Endothelial cell of umbilical vein (primary cell): ENCODE measurements around the gene SHISA9. TPM values are rescaled to one million over a fixed set of nuclear protein-coding genes. Genes with fewer than 3 reads are reported as not detected.

ENCODE experiments used
- BruUV-seq: library from RNA; stranded (reverse); fragments of 400-500 nt; replicated peaks from 2 replicates; lab custom pipeline; 2021; lab: Mats Ljungman, UMichigan
- CTCF ChIA-PET: fragments of 300-600, 350-600 bp; sonication (Branson Sonifier 250); formaldehyde crosslinking; loops from one replicate; lab custom pipeline; 2021; ENCODE audit warnings: antibody characterized with exemption, inconsistent platforms; lab: Charles Lee
- POLR2A ChIA-PET: fragments of 300-600, 350-600 bp; sonication (Branson Sonifier 250); formaldehyde crosslinking; loops from one replicate; lab custom pipeline; 2021; ENCODE audit warnings: antibody characterized with exemption, inconsistent platforms; lab: Charles Lee
- DNase-seq: peaks from one replicate; pipeline ENCODE4 v3.0.0-alpha.2; 2011; ENCODE audit warnings: low read depth, low spot score
- FAIRE-seq: peaks from 2 replicates; lab custom pipeline; 2011; peaks lifted over from hg19 to GRCh38; lab: Jason Lieb, UNC
- H2AFZ ChIP-seq: 2 replicates; pipeline ENCODE4 v1.6.0; 2012; ENCODE audit warnings: low read depth, low read length, control low read depth, inconsistent platforms
- H3K27ac ChIP-seq: 2 replicates; pipeline ENCODE4 v1.5.1; 2011; ENCODE audit warnings: low read depth, mild to moderate bottlenecking, control low read depth, low read length, moderate library complexity; ENCODE audit not compliant: insufficient read depth
- H3K27me3 ChIP-seq, 2 experiments: 2 replicates each; pipeline versions ENCODE4 v1.6.0 to v1.6.1; 2011; ENCODE audit warnings: low read length in 2 of 2, mixed read lengths in 1 of 2; ENCODE audit not compliant: control insufficient read depth in 2 of 2, insufficient read depth in 2 of 2
- H3K36me3 ChIP-seq, 2 experiments: 2 replicates in 1 of 2; 3 replicates in 1 of 2; pipeline ENCODE4 v1.5.1; 2011; ENCODE audit warnings: low read length in 2 of 2, mild to moderate bottlenecking in 1 of 2, moderate library complexity in 1 of 2; ENCODE audit not compliant: control insufficient read depth in 2 of 2, insufficient read depth in 2 of 2; ENCODE audit errors: extremely low read depth in 1 of 2
- H3K4me1 ChIP-seq: 3 replicates; pipeline ENCODE4 v1.5.1; 2011; ENCODE audit warnings: mild to moderate bottlenecking, low read length; ENCODE audit not compliant: control insufficient read depth, insufficient read depth; ENCODE audit errors: extremely low read depth
- H3K4me2 ChIP-seq: 2 replicates; pipeline ENCODE4 v1.6.1; 2011; ENCODE audit warnings: low read length, control low read depth, mixed read lengths; ENCODE audit not compliant: insufficient read depth
- H3K4me3 ChIP-seq, 3 experiments: fragments of 200-600 bp in 1 of 3; sonication (generic), shearing (Covaris generic) in 1 of 3; replicated peaks in 1 of 3; 2 replicates each; pipeline ENCODE4 v1.5.1; 2011 to 2016; ENCODE audit warnings: control low read depth in 3 of 3, low read length in 3 of 3, mild to moderate bottlenecking in 2 of 3, inconsistent platforms in 1 of 3, low read depth in 1 of 3, moderate library complexity in 1 of 3; ENCODE audit not compliant: insufficient read depth in 1 of 3
- H3K79me2 ChIP-seq: 2 replicates; pipeline ENCODE4 v1.6.0; 2012; ENCODE audit warnings: low read length, inconsistent platforms; ENCODE audit not compliant: control insufficient read depth, insufficient read depth
- H3K9ac ChIP-seq: replicated peaks from 2 replicates; pipeline ENCODE3; 2011; ENCODE audit warnings: low read length, control low read depth; ENCODE audit not compliant: insufficient read depth; ENCODE audit errors: extremely low read depth
- H3K9me1 ChIP-seq: replicated peaks from 3 replicates; pipeline ENCODE4 v1.6.0; 2011; ENCODE audit warnings: mild to moderate bottlenecking, low read length; ENCODE audit not compliant: control insufficient read depth, insufficient read depth; ENCODE audit errors: extremely low read depth
- H3K9me3 ChIP-seq: replicated peaks from 2 replicates; pipeline ENCODE4 v1.5.1; 2012; ENCODE audit warnings: low read length, inconsistent platforms; ENCODE audit not compliant: control insufficient read depth, insufficient read depth
- H4K20me1 ChIP-seq: replicated peaks from 2 replicates; pipeline ENCODE3; 2011; ENCODE audit warnings: mild to moderate bottlenecking, low read length; ENCODE audit not compliant: control insufficient read depth, insufficient read depth; ENCODE audit errors: extremely low read depth
- CTCF ChIP-seq, 2 donors: IDR thresholded peaks; 1 replicate in 1 of 2; 2 replicates in 1 of 2; pipeline ENCODE4 v1.5.1; 2011; ENCODE audit warnings: low read length in 2 of 2, mild to moderate bottlenecking in 2 of 2, moderate library complexity in 2 of 2, control low read depth in 1 of 2, inconsistent platforms in 1 of 2, low read depth in 1 of 2; ENCODE audit not compliant: insufficient read depth in 1 of 2; ENCODE audit errors: extremely low read depth in 1 of 2
- EZH2 ChIP-seq: IDR thresholded peaks from 2 replicates; pipeline ENCODE4 v1.6.1; 2012; ENCODE audit warnings: borderline replicate concordance, low read depth, mild to moderate bottlenecking, moderate library complexity, low read length, inconsistent platforms; ENCODE audit not compliant: severe bottlenecking
- FOS ChIP-seq: IDR thresholded peaks from 2 replicates; pipeline ENCODE4 v1.6.1; 2011; ENCODE audit warnings: mild to moderate bottlenecking, low read length, moderate library complexity, borderline replicate concordance; ENCODE audit not compliant: insufficient read depth
- GATA2 ChIP-seq: IDR thresholded peaks from 2 replicates; pipeline ENCODE4 v1.7.0; 2011; ENCODE audit warnings: low read depth, mild to moderate bottlenecking, moderate library complexity, mixed read lengths, low read length; ENCODE audit not compliant: insufficient read length, insufficient read depth
- JUN ChIP-seq: IDR thresholded peaks from 2 replicates; pipeline ENCODE4 v1.6.1; 2011; ENCODE audit warnings: borderline replicate concordance, low read depth; ENCODE audit not compliant: insufficient read length, insufficient read depth
- MAX ChIP-seq: IDR thresholded peaks from 2 replicates; pipeline ENCODE4 v1.6.1; 2011; ENCODE audit not compliant: insufficient read depth, insufficient read length
- MYC ChIP-seq: IDR thresholded peaks from one replicate; pipeline ENCODE4 v1.6.1; 2011; ENCODE audit warnings: mild to moderate bottlenecking, low read depth, low read length
- POLR2A ChIP-seq: IDR thresholded peaks from 2 replicates; pipeline ENCODE4 v1.6.1; 2012; ENCODE audit warnings: low read depth, mild to moderate bottlenecking, control low read depth, low read length
- POLR2AphosphoS5 ChIP-seq: IDR thresholded peaks from 2 replicates; pipeline ENCODE4 v1.6.1; 2012; ENCODE audit warnings: low read depth, mild to moderate bottlenecking, control low read depth, low read length, moderate library complexity; ENCODE audit not compliant: insufficient read depth
- dilution Hi-C: fragments of 300-500 bp; cut with MboI; formaldehyde crosslinking; loops from one replicate; pipeline ENCODE4 v1.15.0; 2019; ENCODE audit warnings: low sequenced_read_pairs; ENCODE audit not compliant: extremely low pct_ligation_motif_present
- intact Hi-C: fragments of 100-400 bp; cut with micrococcal nuclease; formaldehyde crosslinking; loops from one replicate; pipeline ENCODE4 v1.10.0; 2022
- polyA plus RNA-seq, 4 experiments: library from polyadenylated mRNA; depleted of rRNA in 3 of 4; stranded (reverse) in 3 of 4; unstranded in 1 of 4; fragments of >200 nt; gene quantifications; 2 replicates each; pipeline versions ENCODE4 v1.2.1 to v1.2.3, GENCODE V29; 2011 to 2012; ENCODE audit warnings: missing spikeins in 1 of 4
- total RNA-seq: library from RNA; stranded (reverse); gene quantifications from 2 replicates; pipeline ENCODE4 v1.2.3, GENCODE V29; 2021

SHISA9 gene
- total and polyA plus RNA-seq, 2 donors (not counting 3 experiments of a cell fraction or from before 2014, with no cell fraction given): not detected

- Histone ChIP-seq H2AFZ (no peak overlapping the region), H3K9me3 (no peaks in the 10 kb centered on the region), H3K79me2 (no peaks in the 10 kb centered on the region), H3K27ac (no peak overlapping the region), H3K4me2 (no peak overlapping the region), H3K9ac (no peak overlapping the region), H3K4me1 (no peaks in the 10 kb centered on the region), H4K20me1 (no peaks in the 10 kb centered on the region), H3K9me1 (no peaks in the 10 kb centered on the region), H3K4me3 (no peak overlapping the region), H3K27me3 (no peaks in the 10 kb centered on the region), H3K36me3 (no peaks in the 10 kb centered on the region)
- intact Hi-C loops (no loop called here), dilution Hi-C loops (no loop called here)
- FAIRE-seq (no peak), DNase-seq (no peak)
- BruUV-seq: no TSS peak
- ChIA-PET POLR2A (no interaction called here), CTCF (no interaction called here)
- TF ChIP-seq MAX (no peak), EZH2 (no peak), JUN (no peak), POLR2A (no peak), CTCF (IDR thresholded peaks at IDR 0.05; ENCODE audit: extremely low read depth in 1 of 2, insufficient read depth in 1 of 2, low read depth in 1 of 2, low read length in 2 of 2) (no peak), GATA2 (no peak)
Measured at GRCh38 chr16:12881182-12881581, 20.2 kb upstream of the SHISA9 start.

GRCh38 chr16:12881740-12882139 lies 19.7 kb upstream of the SHISA9 start:
- POLR2A ChIA-PET: interaction anchor here (0.6 kb wide), 1 partner anchor 957 kb away, joined by 3 read pairs; no protein-coding TSS in a partner anchor
- Histone ChIP-seq H3K9me3 (no peaks in the 10 kb centered on the region), H3K4me1 (no peaks in the 10 kb centered on the region), H3K9ac (no peak overlapping the region), H3K36me3 (no peaks in the 10 kb centered on the region), H3K79me2 (no peaks in the 10 kb centered on the region), H3K9me1 (no peaks in the 10 kb centered on the region), H2AFZ (no peak overlapping the region), H3K27me3 (no peaks in the 10 kb centered on the region), H3K27ac (no peak overlapping the region), H3K4me3 (no peak overlapping the region), H3K4me2 (no peak overlapping the region), H4K20me1 (no peaks in the 10 kb centered on the region)
- FAIRE-seq: no peak
- intact Hi-C loops: no loop called here
- no peak for DNase-seq
- TF ChIP-seq CTCF (IDR thresholded peaks at IDR 0.05; ENCODE audit: extremely low read depth in 1 of 2, insufficient read depth in 1 of 2, low read depth in 1 of 2, low read length in 2 of 2): no peak
- no peak for TF ChIP-seq MYC
- no peak for TF ChIP-seq JUN
- TF ChIP-seq POLR2AphosphoS5: no peak
- no peak for TF ChIP-seq MAX
- no peak for TF ChIP-seq GATA2
- TF ChIP-seq FOS: no peak
- no peak for TF ChIP-seq POLR2A
- no peak for TF ChIP-seq EZH2
- CTCF ChIA-PET: interaction anchor here (0.6 kb wide), 1 partner anchor 74 kb away, joined by 3 read pairs; no protein-coding TSS in a partner anchor
- no TSS peak for BruUV-seq
- dilution Hi-C loops: no loop called here
